A549 (cell line): ENCODE results near the gene KIFC3. TPM values are rescaled to one million over a fixed set of nuclear protein-coding genes. Genes with fewer than 3 reads are reported as not detected.

ENCODE experiments used
- ATAC-seq, 2 experiments: fragments of 200-7000 bp in 1 of 2; fragments of >200 bp in 1 of 2; cut with Nextera tagmentation in 1 of 2; cut with Tn5 transposase in 1 of 2; 3 replicates each; pipeline versions ENCODE4 v1.8.0 to v1.9.1; 2018 to 2020; ENCODE audit warnings: mild to moderate bottlenecking in 1 of 2, moderate library complexity in 1 of 2
- CTCF ChIA-PET: fragments of 300-600 bp; sonication (Branson Sonifier 250); formaldehyde crosslinking; extraction: SDS; loops from one replicate; lab custom pipeline; 2021; ENCODE audit warnings: antibody characterized with exemption, inconsistent platforms; lab: Yijun Ruan, JAX
- POLR2A ChIA-PET: fragments of 350-600 bp; formaldehyde crosslinking; extraction: SDS; loops from one replicate; lab custom pipeline; 2021; ENCODE audit warnings: antibody characterized with exemption, inconsistent platforms; lab: Yijun Ruan, JAX
- DNase-seq, 2 experiments: peaks; one replicate each; pipeline versions ENCODE4 v3.0.0 to v3.0.0-alpha.2; 2011 to 2016; ENCODE audit warnings: low read depth in 1 of 2, low spot score in 1 of 2
- FAIRE-seq: peaks from 2 replicates; lab custom pipeline; 2011; peaks lifted over from hg19 to GRCh38; lab: Jason Lieb, UNC
- H3K27ac ChIP-seq, 2 experiments: fragments of >200 bp; sonication (Bioruptor Twin); formaldehyde crosslinking; 3 replicates each; pipeline ENCODE4 v1.5.1; 2016 to 2017
- H3K4me1 ChIP-seq: fragments of >200 bp; sonication (Bioruptor Twin); formaldehyde crosslinking; 3 replicates; pipeline ENCODE4 v1.6.1; 2016
- H3K4me2 ChIP-seq: fragments of >200 bp; sonication (Bioruptor Twin); formaldehyde crosslinking; 3 replicates; pipeline ENCODE4 v1.6.1; 2016
- H3K4me3 ChIP-seq: fragments of >200 bp; sonication (Bioruptor Twin); formaldehyde crosslinking; 3 replicates; pipeline ENCODE4 v1.5.1; 2016
- H3K9me3 ChIP-seq: fragments of >200 bp; sonication (Bioruptor Twin); formaldehyde crosslinking; 3 replicates; pipeline ENCODE4 v1.6.1; 2016
- BHLHE40 ChIP-seq: IDR thresholded peaks from 2 replicates; pipeline ENCODE4 v1.6.1; 2012; ENCODE audit warnings: low read depth, low read length, inconsistent platforms
- CTCF ChIP-seq: fragments of >200 bp; sonication (Bioruptor Twin); formaldehyde crosslinking; IDR thresholded peaks from 3 replicates; pipeline ENCODE4 v1.5.1; 2016
- EHF ChIP-seq: fragments of 250-450 bp; sonication (Bioruptor Pico); IDR thresholded peaks from 2 replicates; pipeline ENCODE4 v1.5.0; 2020; ENCODE audit warnings: mild to moderate bottlenecking
- EHMT2 ChIP-seq: fragments of 200-600 bp; sonication (generic); IDR thresholded peaks from 2 replicates; pipeline ENCODE4 v1.6.1; 2016; ENCODE audit warnings: antibody characterized with exemption, low read depth, mild to moderate bottlenecking, moderate library complexity
- ESRRA ChIP-seq: fragments of 150-350 bp; IDR thresholded peaks from 2 replicates; pipeline ENCODE4 v1.6.1; 2014; ENCODE audit warnings: mild to moderate bottlenecking, low read length, borderline replicate concordance
- FOSB ChIP-seq: fragments of 250-450 bp; sonication (Bioruptor Pico); IDR thresholded peaks from 2 replicates; pipeline ENCODE4 v1.5.0; 2020; ENCODE audit warnings: mild to moderate bottlenecking, moderate library complexity
- HDAC2 ChIP-seq: fragments of 200-600 bp; sonication (generic); IDR thresholded peaks from 2 replicates; pipeline ENCODE4 v1.6.1; 2016
- HMGXB4 ChIP-seq: fragments of 250-450 bp; sonication (Bioruptor Pico); IDR thresholded peaks from 2 replicates; pipeline ENCODE4 v1.5.0; 2021; ENCODE audit warnings: mild to moderate bottlenecking, moderate library complexity, borderline replicate concordance
- JUN ChIP-seq, 2 experiments: fragments of >200 bp; sonication (Bioruptor Twin); formaldehyde crosslinking; IDR thresholded peaks; 2 replicates in 1 of 2; 3 replicates in 1 of 2; pipeline ENCODE4 v1.6.1; 2016 to 2017
- NFE2L2 ChIP-seq: fragments of 150-350 bp; conservative IDR thresholded peaks from 2 replicates; pipeline ENCODE4 v1.6.1; 2014; ENCODE audit warnings: low read length
- POLR2AphosphoS2 ChIP-seq: conservative IDR thresholded peaks from 2 replicates; pipeline ENCODE4 v1.6.1; 2012; ENCODE audit warnings: low read length, improper control_type of control experiment, inconsistent platforms
- RAD21 ChIP-seq, 2 experiments: fragments of >200 bp in 1 of 2; sonication (Bioruptor Twin) in 1 of 2; formaldehyde crosslinking in 1 of 2; IDR thresholded peaks in 1 of 2; conservative IDR thresholded peaks in 1 of 2; 2 replicates in 1 of 2; 3 replicates in 1 of 2; pipeline ENCODE4 v1.6.1; 2012 to 2018; ENCODE audit warnings: inconsistent platforms in 1 of 2
- ZFP36 ChIP-seq: fragments of 450-650 bp; IDR thresholded peaks from 2 replicates; pipeline ENCODE4 v1.6.1; 2014; ENCODE audit warnings: borderline replicate concordance; ENCODE audit not compliant: partially characterized antibody
- ZSCAN20 ChIP-seq: fragments of 250-450 bp; sonication (Bioruptor Pico); IDR thresholded peaks from 2 replicates; pipeline ENCODE4 v1.8.0; 2022; ENCODE audit warnings: mild to moderate bottlenecking, moderate library complexity
- WGBS: methylation state at CpG from one replicate; pipeline ENCODE4 v1.1.6; 2017; ENCODE audit errors: missing lambda C conversion rate; 5-methylcytosine and 5-hydroxymethylcytosine counted together
- polyA plus RNA-seq, 4 experiments: library from polyadenylated mRNA; depleted of rRNA in 3 of 4; stranded (reverse); fragments of >200 nt; fragmentation: RNase III in 1 of 4; extraction: RNeasy Plus Mini Kit Qiagen cat#74134 plus additional on column Dnase treatment in 1 of 4; gene quantifications; 2 replicates in 3 of 4; 3 replicates in 1 of 4; pipeline ENCODE4 v1.2.3, GENCODE V29; 2011 to 2017
- TF ChIP-seq, protein P1 (sequence below): fragments of 200-600 bp; sonication (generic); IDR thresholded peaks from 2 replicates; pipeline ENCODE4 v1.6.1; 2016; ENCODE audit warnings: antibody characterized with exemption, mild to moderate bottlenecking, moderate library complexity
- TF ChIP-seq, protein P2 (sequence below): fragments of >200 bp; sonication (Bioruptor Twin); formaldehyde crosslinking; IDR thresholded peaks from 3 replicates; pipeline ENCODE4 v1.6.1; 2016
- TF ChIP-seq, protein P3 (sequence below): IDR thresholded peaks from 2 replicates; pipeline ENCODE4 v1.6.1; 2012
- TF ChIP-seq, protein P4 (sequence below): IDR thresholded peaks from 2 replicates; pipeline ENCODE4 v1.6.1; 2012; ENCODE audit warnings: low read depth, borderline replicate concordance
- TF ChIP-seq, protein P5 (sequence below): fragments of 450-650 bp; IDR thresholded peaks from 2 replicates; pipeline ENCODE4 v1.6.1; 2014; ENCODE audit warnings: antibody characterized with exemption

Gene KIFC3
- polyA plus RNA-seq, 2 of the 4 experiments (the other 2 are of a cell fraction) = 128 to 178 TPM

- Histone ChIP-seq H3K9me3 (no peaks in the 10 kb centered on the region), H3K4me3 (no peak overlapping the region), H3K4me2 (no peak overlapping the region), H3K4me1 (no peaks in the 10 kb centered on the region)
- ATAC-seq (no peak), DNase-seq (no peak), FAIRE-seq (no peak)
- CTCF ChIA-PET = interaction anchor here (0.8 to 2.8 kb wide), 7 partner anchors 9 to 171 kb away, joined by 3 to 26 read pairs (median 4); partner anchors contain the start of gene KATNB1
- no peak for TF ChIP-seq NFE2L2
- TF ChIP-seq, all 56 proteins: peak for 0
- WGBS = 87% methylated on average over 6 of the region's 6 CpGs
- H3K27ac ChIP-seq = no peak overlapping the region
- POLR2A ChIA-PET = no interaction called here
Observed at GRCh38 chr16:57747996-57748395, 54.3 kb downstream of the KIFC3 start.

DNA sequence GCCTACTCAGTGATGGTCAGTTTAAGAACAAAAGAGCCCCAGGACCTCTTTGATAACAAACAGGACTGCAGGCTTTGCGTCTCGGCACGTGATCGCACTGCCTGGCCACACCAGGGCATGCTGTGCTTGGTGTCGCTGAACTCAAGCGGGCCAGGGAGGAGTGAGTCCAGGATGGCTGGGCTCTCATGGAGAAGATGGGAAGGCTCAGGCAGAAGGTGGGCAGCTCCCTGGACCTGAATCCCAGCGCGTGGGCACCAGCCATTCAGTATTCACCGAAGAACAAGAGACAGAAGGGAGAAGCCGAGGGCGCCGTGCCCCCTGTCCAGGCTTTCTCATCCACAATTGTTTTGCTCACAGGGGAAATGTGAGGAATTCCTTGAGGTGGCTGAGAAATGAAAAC is 54.8 kb downstream of the KIFC3 start:
- CTCF ChIA-PET = interaction anchor here (1.1 to 2.8 kb wide), 5 partner anchors 9 to 171 kb away, joined by 3 to 26 read pairs (median 10); partner anchors contain the start of gene KATNB1

More for the DNA sequence above, 54.8 kb downstream of the KIFC3 start:
- POLR2A ChIA-PET = no interaction called here
- Histone ChIP-seq H3K4me1 (no peaks in the 10 kb centered on the region), H3K4me3 (no peak overlapping the region)
- no peak for DNase-seq
- WGBS = 93% methylated on average over 12 of the region's 12 CpGs
- TF ChIP-seq HDAC2 = no peak
- TF ChIP-seq, protein P1, sequence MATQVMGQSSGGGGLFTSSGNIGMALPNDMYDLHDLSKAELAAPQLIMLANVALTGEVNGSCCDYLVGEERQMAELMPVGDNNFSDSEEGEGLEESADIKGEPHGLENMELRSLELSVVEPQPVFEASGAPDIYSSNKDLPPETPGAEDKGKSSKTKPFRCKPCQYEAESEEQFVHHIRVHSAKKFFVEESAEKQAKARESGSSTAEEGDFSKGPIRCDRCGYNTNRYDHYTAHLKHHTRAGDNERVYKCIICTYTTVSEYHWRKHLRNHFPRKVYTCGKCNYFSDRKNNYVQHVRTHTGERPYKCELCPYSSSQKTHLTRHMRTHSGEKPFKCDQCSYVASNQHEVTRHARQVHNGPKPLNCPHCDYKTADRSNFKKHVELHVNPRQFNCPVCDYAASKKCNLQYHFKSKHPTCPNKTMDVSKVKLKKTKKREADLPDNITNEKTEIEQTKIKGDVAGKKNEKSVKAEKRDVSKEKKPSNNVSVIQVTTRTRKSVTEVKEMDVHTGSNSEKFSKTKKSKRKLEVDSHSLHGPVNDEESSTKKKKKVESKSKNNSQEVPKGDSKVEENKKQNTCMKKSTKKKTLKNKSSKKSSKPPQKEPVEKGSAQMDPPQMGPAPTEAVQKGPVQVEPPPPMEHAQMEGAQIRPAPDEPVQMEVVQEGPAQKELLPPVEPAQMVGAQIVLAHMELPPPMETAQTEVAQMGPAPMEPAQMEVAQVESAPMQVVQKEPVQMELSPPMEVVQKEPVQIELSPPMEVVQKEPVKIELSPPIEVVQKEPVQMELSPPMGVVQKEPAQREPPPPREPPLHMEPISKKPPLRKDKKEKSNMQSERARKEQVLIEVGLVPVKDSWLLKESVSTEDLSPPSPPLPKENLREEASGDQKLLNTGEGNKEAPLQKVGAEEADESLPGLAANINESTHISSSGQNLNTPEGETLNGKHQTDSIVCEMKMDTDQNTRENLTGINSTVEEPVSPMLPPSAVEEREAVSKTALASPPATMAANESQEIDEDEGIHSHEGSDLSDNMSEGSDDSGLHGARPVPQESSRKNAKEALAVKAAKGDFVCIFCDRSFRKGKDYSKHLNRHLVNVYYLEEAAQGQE = no peak
- TF ChIP-seq, protein P2, sequence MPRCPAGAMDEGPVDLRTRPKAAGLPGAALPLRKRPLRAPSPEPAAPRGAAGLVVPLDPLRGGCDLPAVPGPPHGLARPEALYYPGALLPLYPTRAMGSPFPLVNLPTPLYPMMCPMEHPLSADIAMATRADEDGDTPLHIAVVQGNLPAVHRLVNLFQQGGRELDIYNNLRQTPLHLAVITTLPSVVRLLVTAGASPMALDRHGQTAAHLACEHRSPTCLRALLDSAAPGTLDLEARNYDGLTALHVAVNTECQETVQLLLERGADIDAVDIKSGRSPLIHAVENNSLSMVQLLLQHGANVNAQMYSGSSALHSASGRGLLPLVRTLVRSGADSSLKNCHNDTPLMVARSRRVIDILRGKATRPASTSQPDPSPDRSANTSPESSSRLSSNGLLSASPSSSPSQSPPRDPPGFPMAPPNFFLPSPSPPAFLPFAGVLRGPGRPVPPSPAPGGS = no peak
- TF ChIP-seq POLR2AphosphoS2 = no peak
- TF ChIP-seq RAD21 (conservative IDR thresholded peaks at IDR 0.05 in 1 of 2, IDR thresholded peaks at IDR 0.05 in 1 of 2) = no peak
- no peak for TF ChIP-seq ESRRA
- TF ChIP-seq, protein P3, sequence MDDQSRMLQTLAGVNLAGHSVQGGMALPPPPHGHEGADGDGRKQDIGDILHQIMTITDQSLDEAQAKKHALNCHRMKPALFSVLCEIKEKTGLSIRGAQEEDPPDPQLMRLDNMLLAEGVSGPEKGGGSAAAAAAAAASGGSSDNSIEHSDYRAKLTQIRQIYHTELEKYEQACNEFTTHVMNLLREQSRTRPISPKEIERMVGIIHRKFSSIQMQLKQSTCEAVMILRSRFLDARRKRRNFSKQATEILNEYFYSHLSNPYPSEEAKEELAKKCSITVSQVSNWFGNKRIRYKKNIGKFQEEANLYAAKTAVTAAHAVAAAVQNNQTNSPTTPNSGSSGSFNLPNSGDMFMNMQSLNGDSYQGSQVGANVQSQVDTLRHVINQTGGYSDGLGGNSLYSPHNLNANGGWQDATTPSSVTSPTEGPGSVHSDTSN = no peak
- no peak for TF ChIP-seq BHLHE40
- TF ChIP-seq, protein P4, sequence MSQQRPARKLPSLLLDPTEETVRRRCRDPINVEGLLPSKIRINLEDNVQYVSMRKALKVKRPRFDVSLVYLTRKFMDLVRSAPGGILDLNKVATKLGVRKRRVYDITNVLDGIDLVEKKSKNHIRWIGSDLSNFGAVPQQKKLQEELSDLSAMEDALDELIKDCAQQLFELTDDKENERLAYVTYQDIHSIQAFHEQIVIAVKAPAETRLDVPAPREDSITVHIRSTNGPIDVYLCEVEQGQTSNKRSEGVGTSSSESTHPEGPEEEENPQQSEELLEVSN = no peak
- TF ChIP-seq JUN (IDR thresholded peaks at IDR 0.05) = no peak
- no peak for TF ChIP-seq ZFP36
- no peak for TF ChIP-seq ZSCAN20 (CRISPR knock-in tag)
- TF ChIP-seq, protein P5, sequence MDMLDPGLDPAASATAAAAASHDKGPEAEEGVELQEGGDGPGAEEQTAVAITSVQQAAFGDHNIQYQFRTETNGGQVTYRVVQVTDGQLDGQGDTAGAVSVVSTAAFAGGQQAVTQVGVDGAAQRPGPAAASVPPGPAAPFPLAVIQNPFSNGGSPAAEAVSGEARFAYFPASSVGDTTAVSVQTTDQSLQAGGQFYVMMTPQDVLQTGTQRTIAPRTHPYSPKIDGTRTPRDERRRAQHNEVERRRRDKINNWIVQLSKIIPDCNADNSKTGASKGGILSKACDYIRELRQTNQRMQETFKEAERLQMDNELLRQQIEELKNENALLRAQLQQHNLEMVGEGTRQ = no peak
- no peak for TF ChIP-seq FOSB (CRISPR knock-in tag)
- no peak for TF ChIP-seq EHF (CRISPR knock-in tag)
- TF ChIP-seq EHMT2 = no peak
- TF ChIP-seq CTCF = no peak
- no peak for TF ChIP-seq HMGXB4
- TF ChIP-seq, all 56 proteins: peak for 0
- Histone ChIP-seq H3K27ac (no peak overlapping the region), H3K4me2 (no peak overlapping the region), H3K9me3 (no peaks in the 10 kb centered on the region)
- ATAC-seq (no peak), FAIRE-seq (no peak)
